HT-29 (cell line): ENCODE results near the gene GPC5. TPM values are rescaled to one million over a fixed set of nuclear protein-coding genes. Genes with fewer than 3 reads are reported as not detected.
"Not testable (repeated sequence)": the region's sequence is repeated elsewhere in the genome, so short reads cannot be mapped to it uniquely, and the experiment has no call there.

ENCODE experiments used
- DNase-seq: peaks from one replicate; pipeline ENCODE4 v3.0.0-alpha.2; 2015; ENCODE audit warnings: low spot score
- total RNA-seq: library from RNA; depleted of rRNA; stranded (reverse); fragments of >200 nt; shearing (Covaris generic); gene quantifications from 2 replicates; pipeline ENCODE4 v1.2.3, GENCODE V29; 2014

The GPC5 gene
- total RNA-seq, 1 experiment from 2014 or later: not detected

DNA sequence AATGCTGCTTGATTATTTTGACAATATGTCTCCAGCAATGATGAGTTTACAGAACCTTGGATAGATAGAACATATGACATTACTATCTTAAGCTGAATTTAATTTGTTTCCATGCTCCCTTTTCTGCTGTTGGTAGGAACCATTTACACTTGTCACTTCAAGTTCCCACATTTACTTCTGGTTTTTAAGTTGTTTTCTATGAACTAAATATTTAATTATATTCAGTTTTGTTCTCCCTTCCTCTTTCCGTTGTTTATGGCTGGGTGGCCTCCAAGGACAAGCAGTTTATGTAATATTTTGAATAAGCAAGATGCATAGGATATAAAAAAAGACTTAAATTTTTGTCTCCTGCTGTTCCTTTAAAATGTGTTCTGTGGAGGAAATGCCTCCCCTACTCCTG lies 860.6 kb downstream of the GPC5 start:
- DNase-seq: no peak

DNA sequence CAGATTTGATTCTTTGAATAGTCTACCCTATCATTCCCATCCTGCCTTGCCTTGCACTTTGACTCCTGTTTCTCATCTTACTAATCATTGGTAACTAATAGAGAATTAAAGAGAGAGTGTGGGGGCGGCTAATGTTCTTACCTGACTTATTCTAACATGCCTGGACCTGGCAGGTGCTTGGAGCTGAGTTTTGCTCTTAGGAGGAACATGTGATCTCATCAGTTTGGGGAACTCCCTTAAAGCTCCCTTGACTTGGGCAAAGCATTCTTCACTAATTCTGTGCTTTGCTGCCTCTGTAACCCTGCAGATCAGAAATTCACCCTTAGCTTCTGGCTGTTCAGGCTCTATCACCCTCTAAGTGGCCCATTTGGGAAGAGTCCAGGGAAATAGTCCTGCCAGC lies 861.1 kb downstream of the GPC5 start:
- DNase-seq: no peak

GRCh38 chr13:92260363-92260762 lies 861.9 kb downstream of the GPC5 start:
- DNase-seq: no peak

GRCh38 chr13:92262100-92262788 lies 863.8 kb downstream of the GPC5 start:
- DNase-seq: no peak

DNA sequence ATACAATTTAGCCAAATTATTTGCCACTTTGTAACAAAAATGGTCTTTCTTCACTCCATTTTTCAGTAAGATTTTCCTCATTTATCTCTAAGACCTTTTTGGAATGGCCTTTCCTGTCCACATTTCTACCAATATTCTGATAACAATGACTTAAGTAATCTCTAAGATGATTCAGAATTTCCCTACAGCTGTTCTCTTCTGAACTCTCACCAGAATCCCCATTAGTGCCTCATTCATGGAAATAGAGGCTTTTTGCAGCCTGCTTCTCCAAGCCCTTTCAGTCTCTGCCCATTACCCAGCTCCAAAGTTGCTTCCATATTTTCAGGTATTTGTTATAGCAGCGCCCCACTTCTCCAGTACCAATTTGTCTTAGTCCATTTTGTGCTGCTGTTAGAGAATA lies 867.0 kb downstream of the GPC5 start:
- DNase-seq: no peak

DNA sequence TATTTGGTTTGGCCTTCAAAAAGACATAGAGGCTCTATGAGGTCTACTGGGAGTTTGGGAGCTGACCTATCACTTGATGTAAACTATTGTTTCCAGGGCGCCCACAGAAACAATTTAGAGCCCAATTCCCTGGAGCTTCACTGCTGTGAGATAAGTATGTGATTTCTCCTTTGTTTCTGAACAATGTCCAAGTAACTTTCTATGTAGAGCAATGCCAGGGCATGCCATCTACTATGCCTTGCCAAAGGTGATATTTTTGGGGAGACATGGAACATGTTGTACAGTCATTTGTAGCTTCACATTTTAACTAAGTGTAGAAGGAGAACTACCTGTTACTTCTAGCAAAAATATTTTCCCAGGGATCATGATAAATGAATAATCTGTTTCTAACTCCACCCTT lies 872.6 kb downstream of the GPC5 start:
- no peak for DNase-seq

- no peak for DNase-seq
These were observed 873.8 kb downstream of the GPC5 start for GRCh38 chr13:92272177-92272576.

GRCh38 chr13:92280986-92281385 lies 882.6 kb downstream of the GPC5 start:
- not testable (repeated sequence) for DNase-seq

DNA sequence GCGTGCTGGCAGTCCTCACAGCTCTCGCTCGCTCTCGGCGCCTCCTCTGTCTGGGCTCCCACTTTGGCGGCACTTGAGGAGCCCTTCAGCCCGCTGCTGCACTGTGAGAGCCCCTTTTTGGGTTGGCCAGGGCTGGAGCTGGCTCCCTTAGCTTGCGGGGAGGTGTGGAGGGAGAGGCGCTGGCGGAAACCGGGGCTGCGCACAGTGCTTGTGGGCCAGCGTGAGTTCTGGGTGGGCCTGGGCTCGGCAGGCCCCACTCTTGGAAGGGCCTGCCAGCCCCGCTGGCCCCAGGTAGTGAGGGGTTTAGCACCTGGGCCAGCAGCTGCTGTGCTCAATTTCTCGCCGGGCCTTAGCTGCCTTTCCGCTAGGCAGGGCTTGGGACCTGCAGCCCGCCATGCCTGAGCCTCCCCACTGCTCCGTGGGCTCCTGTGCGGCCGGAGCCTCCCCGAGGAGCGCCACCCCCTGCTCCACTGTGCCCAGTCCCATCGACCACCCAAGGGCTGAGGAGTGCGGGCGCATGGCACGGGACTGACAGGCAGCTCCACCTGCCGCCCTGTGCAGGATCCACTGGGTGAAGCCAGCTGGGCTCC lies 892.4 kb downstream of the GPC5 start:
- not testable (repeated sequence) for DNase-seq

GRCh38 chr13:92294533-92294932 lies 896.1 kb downstream of the GPC5 start:
- not testable (repeated sequence) for DNase-seq

DNA sequence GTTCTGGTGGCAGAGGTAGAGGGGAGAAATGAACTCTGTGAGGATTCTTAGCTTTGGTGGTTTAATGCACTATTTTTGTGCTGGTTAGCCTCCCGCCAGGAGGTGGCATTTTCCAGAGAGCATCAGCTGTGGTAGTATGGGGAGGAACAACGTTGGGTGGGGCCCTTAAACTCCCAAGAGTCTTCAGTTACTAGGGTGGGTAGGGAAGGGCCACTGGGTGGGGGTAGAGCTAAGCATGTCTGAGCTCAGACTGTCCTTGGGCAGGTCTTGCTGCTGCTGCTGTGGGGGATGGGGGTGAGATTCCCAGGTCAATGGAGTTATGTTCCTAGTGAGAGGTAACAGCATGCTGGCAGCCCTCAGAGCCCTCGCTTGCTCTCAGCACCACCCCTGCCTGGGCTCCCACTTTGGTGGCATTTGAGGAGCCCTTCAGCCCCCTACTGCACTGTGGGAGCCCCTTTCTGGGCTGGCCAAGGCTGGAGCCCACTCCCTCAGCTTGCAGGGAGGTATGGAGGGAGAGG lies 897.8 kb downstream of the GPC5 start:
- not testable (repeated sequence) for DNase-seq

- DNase-seq: no peak
These were observed 899.8 kb downstream of the GPC5 start for GRCh38 chr13:92297971-92298942.

GRCh38 chr13:92300651-92301050 lies 902.2 kb downstream of the GPC5 start:
- DNase-seq: no peak

DNA sequence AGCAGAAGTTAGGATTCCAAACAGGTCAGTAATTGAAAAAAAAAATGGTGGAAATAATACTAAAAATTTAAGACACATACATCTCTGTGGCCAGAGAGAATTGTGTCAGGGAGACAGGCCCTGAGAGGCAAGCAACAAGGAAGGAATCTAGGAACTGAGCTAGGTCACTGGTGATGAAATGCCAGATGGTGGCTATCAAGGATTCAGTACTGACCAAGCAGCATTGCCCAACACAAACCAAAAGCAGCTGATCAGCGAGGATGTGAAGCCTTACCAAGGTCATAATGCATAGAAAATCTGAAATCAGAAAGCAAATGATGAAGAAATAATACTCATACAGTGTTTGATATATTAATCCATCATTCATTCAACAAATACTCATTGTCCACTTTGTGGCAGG lies 905.0 kb downstream of the GPC5 start:
- DNase-seq: no peak

DNA sequence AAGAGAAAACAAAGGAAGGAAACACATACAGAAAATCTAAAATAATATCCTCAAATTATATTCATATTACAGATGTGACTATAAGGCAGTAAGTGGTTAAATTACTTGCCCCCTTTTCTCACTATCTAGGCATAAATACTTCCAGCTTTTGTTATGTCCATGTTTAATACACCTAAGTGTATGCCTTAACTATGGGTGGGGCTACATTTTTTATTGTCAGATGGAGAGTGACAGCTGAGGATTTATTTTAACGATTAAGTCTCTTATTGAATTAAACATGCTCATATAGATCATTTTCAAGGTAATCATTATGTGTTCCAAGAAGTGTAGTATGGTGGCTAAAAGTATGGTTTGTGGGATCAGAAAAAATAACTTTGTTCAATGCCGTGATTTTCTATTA lies 909.3 kb downstream of the GPC5 start:
- no peak for DNase-seq

- DNase-seq: no peak
These were observed 914.4 kb downstream of the GPC5 start for GRCh38 chr13:92312823-92313222.

- DNase-seq: no peak
These were observed 915.0 kb downstream of the GPC5 start for GRCh38 chr13:92313382-92313781.

- DNase-seq: no peak
These were observed 916.8 kb downstream of the GPC5 start for GRCh38 chr13:92315265-92315664.

GRCh38 chr13:92316030-92316429 lies 917.6 kb downstream of the GPC5 start:
- DNase-seq: no peak

DNA sequence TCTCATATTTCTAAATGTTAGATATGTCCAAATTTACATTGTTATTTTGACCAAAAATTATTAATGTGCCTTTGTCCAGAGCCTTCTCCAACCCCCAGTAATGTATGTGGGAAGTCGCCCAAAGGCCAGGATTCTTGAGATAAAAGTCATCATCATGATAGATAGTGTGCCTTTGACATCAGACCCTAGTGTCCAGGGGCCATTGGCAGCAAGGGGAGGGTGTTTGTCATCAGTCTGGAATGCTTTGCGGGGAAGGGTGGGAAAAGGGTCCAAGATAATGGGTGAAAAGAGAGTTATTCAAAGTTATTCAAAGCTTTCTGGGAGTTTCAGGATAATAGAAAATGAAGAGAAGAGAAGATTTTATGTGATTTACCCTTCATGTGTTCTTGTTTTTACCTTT lies 918.6 kb downstream of the GPC5 start:
- no peak for DNase-seq

- DNase-seq: no peak
These were observed 921.9 kb downstream of the GPC5 start for GRCh38 chr13:92320323-92320722.

DNA sequence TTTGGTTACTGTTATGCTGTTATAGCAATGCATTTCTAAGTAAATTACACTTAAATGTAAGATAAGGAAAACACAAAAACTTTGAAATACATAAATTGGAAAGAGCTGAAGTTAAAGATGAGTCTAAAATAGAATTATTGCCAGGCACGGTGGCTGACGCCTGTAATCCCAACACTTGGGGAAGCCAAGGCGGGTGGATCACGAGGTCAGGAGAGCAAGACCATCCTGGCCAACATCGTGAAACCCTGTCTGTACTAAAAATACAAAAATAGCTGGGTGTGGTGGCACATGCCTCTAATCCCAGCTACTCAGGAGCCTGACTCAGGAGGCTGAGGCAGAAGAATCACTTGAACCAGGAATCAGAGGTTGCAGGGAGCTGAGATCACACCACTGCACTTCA lies 922.8 kb downstream of the GPC5 start:
- DNase-seq: no peak
